Measurements from ENCODE around the gene UST.

DNA sequence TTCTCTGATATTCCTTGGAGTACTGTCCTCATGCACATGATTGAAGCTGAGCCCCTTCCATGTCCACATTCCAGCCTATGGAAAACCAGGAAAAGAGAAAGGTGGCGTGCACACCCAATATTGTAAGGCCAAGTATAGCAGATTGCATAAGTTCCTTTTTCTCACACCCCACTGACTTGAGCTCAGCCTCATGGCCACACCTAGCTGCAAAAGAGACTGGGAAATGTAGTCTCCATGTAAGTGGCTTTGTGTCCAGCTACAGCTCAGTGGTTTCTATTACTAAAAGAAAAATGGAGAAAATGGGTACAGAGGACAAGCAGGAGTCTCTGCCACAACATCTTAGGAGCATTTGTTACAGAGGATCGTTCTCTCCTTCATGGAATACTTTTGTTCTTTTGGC lies 10.8 kb upstream of the UST start:
- TF ChIP-seq, protein P1, sequence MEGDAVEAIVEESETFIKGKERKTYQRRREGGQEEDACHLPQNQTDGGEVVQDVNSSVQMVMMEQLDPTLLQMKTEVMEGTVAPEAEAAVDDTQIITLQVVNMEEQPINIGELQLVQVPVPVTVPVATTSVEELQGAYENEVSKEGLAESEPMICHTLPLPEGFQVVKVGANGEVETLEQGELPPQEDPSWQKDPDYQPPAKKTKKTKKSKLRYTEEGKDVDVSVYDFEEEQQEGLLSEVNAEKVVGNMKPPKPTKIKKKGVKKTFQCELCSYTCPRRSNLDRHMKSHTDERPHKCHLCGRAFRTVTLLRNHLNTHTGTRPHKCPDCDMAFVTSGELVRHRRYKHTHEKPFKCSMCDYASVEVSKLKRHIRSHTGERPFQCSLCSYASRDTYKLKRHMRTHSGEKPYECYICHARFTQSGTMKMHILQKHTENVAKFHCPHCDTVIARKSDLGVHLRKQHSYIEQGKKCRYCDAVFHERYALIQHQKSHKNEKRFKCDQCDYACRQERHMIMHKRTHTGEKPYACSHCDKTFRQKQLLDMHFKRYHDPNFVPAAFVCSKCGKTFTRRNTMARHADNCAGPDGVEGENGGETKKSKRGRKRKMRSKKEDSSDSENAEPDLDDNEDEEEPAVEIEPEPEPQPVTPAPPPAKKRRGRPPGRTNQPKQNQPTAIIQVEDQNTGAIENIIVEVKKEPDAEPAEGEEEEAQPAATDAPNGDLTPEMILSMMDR (conservative IDR thresholded peaks at IDR 0.05): no peak
- no peak for TF ChIP-seq ZFX (IDR thresholded peaks at IDR 0.05)

All from C4-2B (cell line).